GM12872 (cell line): ENCODE measurements around the gene SPAG9.

Experiments
- TF ChIP-seq, protein P1 (sequence below): IDR thresholded peaks from 3 replicates; pipeline ENCODE4 v1.5.1; 2011; ENCODE audit warnings: low read depth, mild to moderate bottlenecking, low read length, moderate library complexity; ENCODE audit not compliant: insufficient read depth

SPAG9 gene

DNA sequence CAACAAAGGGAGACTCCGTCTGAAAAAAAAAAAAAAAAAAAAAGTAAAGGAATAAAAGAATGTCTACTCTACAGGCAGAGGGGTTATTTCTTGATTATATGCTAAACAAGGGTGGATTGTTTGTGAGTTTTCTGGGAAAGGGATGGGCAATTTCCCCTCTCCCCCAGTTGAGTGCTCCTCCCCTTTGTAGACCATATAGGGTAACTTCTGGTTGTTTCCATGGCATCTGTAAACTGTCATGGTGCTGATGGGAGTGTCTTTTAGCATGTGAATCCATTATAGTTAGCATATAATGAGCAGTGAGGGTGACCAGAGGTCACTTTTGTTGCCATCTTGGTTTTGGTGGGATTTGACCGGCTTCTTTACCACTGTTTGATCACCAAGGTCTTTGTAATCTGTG is 28.5 kb upstream of the SPAG9 start:
- TF ChIP-seq, protein P1, sequence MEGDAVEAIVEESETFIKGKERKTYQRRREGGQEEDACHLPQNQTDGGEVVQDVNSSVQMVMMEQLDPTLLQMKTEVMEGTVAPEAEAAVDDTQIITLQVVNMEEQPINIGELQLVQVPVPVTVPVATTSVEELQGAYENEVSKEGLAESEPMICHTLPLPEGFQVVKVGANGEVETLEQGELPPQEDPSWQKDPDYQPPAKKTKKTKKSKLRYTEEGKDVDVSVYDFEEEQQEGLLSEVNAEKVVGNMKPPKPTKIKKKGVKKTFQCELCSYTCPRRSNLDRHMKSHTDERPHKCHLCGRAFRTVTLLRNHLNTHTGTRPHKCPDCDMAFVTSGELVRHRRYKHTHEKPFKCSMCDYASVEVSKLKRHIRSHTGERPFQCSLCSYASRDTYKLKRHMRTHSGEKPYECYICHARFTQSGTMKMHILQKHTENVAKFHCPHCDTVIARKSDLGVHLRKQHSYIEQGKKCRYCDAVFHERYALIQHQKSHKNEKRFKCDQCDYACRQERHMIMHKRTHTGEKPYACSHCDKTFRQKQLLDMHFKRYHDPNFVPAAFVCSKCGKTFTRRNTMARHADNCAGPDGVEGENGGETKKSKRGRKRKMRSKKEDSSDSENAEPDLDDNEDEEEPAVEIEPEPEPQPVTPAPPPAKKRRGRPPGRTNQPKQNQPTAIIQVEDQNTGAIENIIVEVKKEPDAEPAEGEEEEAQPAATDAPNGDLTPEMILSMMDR, result no peak

DNA sequence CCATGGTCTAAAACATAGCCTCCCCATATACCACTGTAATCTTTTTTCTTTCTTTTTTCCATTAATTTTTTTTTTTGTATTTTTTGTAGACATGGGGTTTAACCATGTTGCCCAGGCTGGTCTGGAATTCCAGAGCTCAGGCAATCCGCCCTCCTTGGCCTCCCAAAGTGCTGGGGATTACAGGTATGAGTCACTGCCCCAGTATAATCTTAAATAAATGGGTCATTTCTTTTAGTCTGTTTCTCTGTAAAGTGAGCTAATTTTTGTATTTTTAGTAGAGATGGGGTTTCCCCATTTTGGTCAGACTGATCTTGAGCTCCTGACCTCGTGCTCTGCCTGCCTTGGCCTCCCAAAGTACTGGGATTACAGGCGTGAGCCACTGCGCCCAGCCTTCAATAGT is 27.0 kb upstream of the SPAG9 start:
- TF ChIP-seq, protein P1, result no peak

DNA sequence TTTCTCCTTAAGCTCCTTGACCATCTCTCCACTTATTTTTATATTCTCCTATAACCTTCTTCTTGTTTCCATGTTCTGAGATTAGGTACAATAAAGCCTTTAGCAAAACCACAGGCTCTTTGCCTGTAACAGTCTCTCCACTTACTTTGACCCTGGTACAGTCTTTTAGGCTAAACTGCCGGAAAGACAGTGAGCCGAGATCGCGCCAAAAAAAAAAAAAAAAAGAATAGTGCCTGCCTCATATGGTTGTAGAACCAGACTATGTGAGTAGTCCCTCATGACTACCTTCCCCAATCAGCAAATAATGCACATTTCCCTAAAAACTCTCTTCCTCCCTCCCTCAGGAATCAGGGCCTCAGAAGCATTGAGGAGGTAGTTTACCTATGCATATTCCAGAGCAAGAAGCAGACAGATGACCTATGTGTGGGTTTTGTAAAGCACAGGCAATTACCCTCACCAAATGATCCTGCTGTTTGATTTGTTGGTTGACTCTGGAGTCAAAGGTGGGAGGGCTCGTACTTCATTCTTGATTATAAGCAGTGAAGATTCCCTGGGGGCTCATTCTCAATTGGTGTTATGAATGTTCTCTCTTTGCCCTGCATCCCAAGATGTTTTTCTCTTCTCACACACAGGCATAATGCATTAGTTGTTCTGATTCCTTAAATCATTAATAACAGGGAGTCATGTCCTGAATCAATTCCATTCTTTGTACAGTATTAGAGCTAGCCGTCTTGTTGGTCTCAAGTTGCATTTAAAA is 23.8 kb upstream of the SPAG9 start:
- TF ChIP-seq, protein P1, result no peak

DNA sequence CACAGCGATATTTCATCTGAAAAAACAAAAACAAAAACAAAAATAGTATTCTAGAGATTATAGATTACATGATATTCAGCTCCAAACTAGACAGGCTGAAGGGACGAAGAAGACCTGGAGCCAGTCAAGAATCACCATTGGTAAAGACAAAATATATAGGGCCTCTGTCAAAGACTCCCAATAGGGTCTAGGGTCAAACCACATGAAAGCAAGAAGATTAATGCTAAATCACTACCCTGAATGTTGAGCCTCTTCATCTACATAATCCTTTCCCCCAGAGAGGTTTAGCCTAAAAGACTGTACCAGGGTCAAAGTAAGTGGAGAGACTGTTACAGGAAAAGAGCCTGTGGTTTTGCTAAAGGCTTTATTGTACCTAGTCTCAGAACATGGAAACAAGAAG is 21.9 kb upstream of the SPAG9 start:
- TF ChIP-seq, protein P1, result no peak

DNA sequence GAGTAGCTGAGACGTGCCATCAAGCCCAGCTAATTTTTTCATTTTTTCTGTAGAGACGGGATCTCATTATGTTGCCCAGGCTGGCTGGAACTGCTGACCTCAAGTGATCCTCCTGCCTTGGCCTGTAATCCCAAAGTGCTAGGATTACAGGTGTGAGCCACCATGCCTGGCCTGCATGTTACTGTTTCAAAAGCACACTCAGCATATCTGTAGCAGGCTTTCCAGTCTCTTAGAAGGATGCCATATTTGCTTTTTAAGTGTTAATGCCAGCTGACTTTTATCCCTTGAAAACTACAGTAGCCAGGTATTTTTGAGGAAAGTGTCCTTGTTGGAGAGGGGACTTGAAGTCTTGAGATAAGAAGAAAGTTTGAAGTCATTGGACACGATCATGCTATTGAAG is 15.3 kb upstream of the SPAG9 start:
- TF ChIP-seq, protein P1, result no peak

DNA sequence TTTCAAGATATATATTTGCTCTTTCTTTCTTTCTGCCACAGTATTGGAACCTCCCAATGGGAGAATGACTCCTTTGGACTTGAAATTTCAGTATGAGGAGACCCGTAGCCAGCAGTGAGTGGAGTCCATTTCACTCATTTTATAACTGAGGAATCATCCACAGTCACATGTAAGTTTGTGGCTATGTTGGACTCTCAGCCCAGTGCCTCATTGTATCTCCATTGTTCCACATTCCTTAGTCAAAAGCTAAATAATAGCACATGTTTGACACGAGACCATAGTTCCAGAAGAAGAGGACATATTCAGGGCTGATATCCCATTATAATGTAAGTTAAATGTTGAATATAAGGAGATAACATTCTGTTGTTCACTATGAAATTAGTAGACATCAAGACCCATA is 12.7 kb upstream of the SPAG9 start:
- TF ChIP-seq, protein P1, result no peak

DNA sequence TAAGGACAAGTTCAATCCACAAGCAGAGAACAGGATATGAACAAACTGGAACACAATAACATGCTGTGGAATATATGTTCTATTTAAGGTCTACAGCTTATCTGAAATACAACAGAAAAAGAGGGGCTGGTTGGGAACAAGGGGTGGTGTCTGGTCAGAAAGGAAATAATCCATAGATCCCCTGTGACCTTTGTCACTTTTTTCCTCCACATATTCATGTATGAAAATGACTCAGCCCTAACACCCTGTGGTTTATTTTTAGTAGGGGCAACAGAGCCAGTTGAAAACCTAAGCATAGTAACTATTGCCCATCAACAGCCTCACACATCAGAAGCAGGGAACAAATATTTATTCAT is 12.3 kb upstream of the SPAG9 start:
- TF ChIP-seq, protein P1, result no peak
